ENCODE data around the gene MMD. TPM values are rescaled to one million over a fixed set of nuclear protein-coding genes. Genes with fewer than 3 reads are reported as not detected.
"Not testable (repeated sequence)": the region's sequence is repeated elsewhere in the genome, so short reads cannot be mapped to it uniquely, and the experiment has no call there.

MMD gene
- total RNA-seq, 2 donors from 2014 or later: 35.0 to 39.3 TPM

- no peaks in the 10 kb centered on the region for H3K27me3 Mint-ChIP-seq (ENCODE audit: low read depth)
- H3K36me3 Mint-ChIP-seq (ENCODE audit: insufficient read depth in 2 of 2): peaks cover 18 to 35% of the 10 kb centered on the region in 2 donors
- no peaks in the 10 kb centered on the region for H3K9me3 Mint-ChIP-seq
- peaks cover 38% of the 10 kb centered on the region for H3K4me1 Mint-ChIP-seq (ENCODE audit: low read depth)
- peak overlapping the region; percentile 14 to 66 for H3K4me3 Mint-ChIP-seq
- H3K27ac Mint-ChIP-seq: peak overlapping the region; percentile 87
- ATAC-seq (replicated peaks in 1 of 2) (peak; percentile 48 to 80), DNase-seq (peak in 1 of 2 donors; percentile 15)
Measured at GRCh38 chr17:55413825-55414489, 7.7 kb downstream of the MMD start.

DNA sequence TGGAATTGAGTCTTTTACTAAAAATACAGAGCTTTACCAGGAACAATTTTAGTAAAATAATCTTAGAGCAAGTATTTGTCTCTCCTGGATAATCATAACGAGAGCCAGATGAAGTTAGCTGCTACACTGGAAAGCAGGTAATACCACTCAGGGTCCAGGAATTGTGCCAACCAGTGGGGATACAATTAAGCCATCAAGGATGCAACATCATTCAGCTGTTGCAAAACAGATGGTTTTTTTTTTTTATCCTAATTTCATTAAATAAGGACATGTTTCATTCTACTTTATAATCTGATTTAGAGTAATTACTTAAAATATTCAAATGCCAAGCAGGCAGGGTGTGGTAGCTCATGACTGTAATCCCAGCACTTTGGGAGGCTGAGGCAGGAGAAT is 10.2 kb downstream of the MMD start:
- Mint-ChIP-seq H3K36me3 (ENCODE audit: insufficient read depth in 2 of 2) (peaks cover 17 to 38% of the 10 kb centered on the region in 2 donors), H3K4me1 (ENCODE audit: low read depth) (peaks cover 15% of the 10 kb centered on the region), H3K4me3 (no peak overlapping the region), H3K27me3 (ENCODE audit: low read depth) (no peaks in the 10 kb centered on the region), H3K9me3 (no peaks in the 10 kb centered on the region), H3K27ac (no peak overlapping the region)
- DNase-seq (no peak), ATAC-seq (replicated peaks in 1 of 2) (no peak)

- no peaks in the 10 kb centered on the region for H3K27me3 Mint-ChIP-seq (ENCODE audit: low read depth)
- no peak for DNase-seq
- H3K27ac Mint-ChIP-seq: no peak overlapping the region
- no peak overlapping the region for H3K4me3 Mint-ChIP-seq
- peaks cover 19 to 37% of the 10 kb centered on the region in 2 donors for H3K36me3 Mint-ChIP-seq (ENCODE audit: insufficient read depth in 2 of 2)
- peaks cover 11% of the 10 kb centered on the region for H3K4me1 Mint-ChIP-seq (ENCODE audit: low read depth)
- no peak for ATAC-seq (replicated peaks in 1 of 2)
- H3K9me3 Mint-ChIP-seq: no peaks in the 10 kb centered on the region
Measured at GRCh38 chr17:55410722-55411462, 10.7 kb downstream of the MMD start.

GRCh38 chr17:55409030-55409800 is 12.4 kb downstream of the MMD start:
- no peak for ATAC-seq (replicated peaks in 1 of 2)
- H3K27ac Mint-ChIP-seq: peak overlapping the region; percentile 68
- H3K27me3 Mint-ChIP-seq (ENCODE audit: low read depth): no peaks in the 10 kb centered on the region
- DNase-seq: no peak
- no peaks in the 10 kb centered on the region for H3K4me1 Mint-ChIP-seq (ENCODE audit: low read depth)
- no peaks in the 10 kb centered on the region for H3K9me3 Mint-ChIP-seq
- H3K36me3 Mint-ChIP-seq (ENCODE audit: insufficient read depth in 2 of 2): peaks cover 17 to 36% of the 10 kb centered on the region in 2 donors
- H3K4me3 Mint-ChIP-seq: no peak overlapping the region

GRCh38 chr17:55407641-55408566 is 13.7 kb downstream of the MMD start:
- peaks cover 18 to 33% of the 10 kb centered on the region in 2 donors for H3K36me3 Mint-ChIP-seq (ENCODE audit: insufficient read depth in 2 of 2)
- no peak overlapping the region for H3K27ac Mint-ChIP-seq
- no peaks in the 10 kb centered on the region for H3K4me1 Mint-ChIP-seq (ENCODE audit: low read depth)
- no peaks in the 10 kb centered on the region for H3K9me3 Mint-ChIP-seq
- no peak overlapping the region for H3K4me3 Mint-ChIP-seq
- DNase-seq: no peak
- ATAC-seq (replicated peaks in 1 of 2): no peak
- no peaks in the 10 kb centered on the region for H3K27me3 Mint-ChIP-seq (ENCODE audit: low read depth)

- Mint-ChIP-seq H3K4me3 (no peak overlapping the region), H3K36me3 (ENCODE audit: insufficient read depth in 2 of 2) (peaks cover 12 to 36% of the 10 kb centered on the region in 2 donors), H3K27ac (no peak overlapping the region)
Measured at GRCh38 chr17:55405600-55405999, 16.0 kb downstream of the MMD start.

DNA sequence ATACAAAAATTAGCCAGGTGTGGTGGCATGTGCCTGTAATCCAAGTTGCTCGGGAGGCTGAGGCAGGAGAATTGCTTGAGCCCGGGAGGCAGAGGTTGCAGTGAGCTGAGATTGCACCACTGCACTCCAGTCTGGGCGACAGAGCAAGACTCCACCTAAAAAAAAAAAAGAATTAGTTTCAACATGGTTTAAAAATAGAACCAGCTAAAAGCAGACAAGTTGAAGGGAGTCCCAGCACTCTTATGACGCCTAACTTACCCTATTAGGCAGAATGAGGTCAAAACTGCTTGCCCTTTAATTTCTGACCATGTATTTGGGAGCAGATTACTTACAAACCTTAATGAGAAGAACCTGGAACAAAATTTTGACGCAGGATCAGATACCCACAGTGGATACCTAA is 17.4 kb downstream of the MMD start:
- not testable (repeated sequence) for H3K9me3 Mint-ChIP-seq; ATAC-seq (replicated peaks in 1 of 2); H3K27me3 Mint-ChIP-seq (ENCODE audit: low read depth); DNase-seq; H3K27ac Mint-ChIP-seq; H3K4me1 Mint-ChIP-seq (ENCODE audit: low read depth); H3K4me3 Mint-ChIP-seq
- peaks cover 17 to 35% of the 10 kb centered on the region in 2 donors for H3K36me3 Mint-ChIP-seq (ENCODE audit: insufficient read depth in 2 of 2)

More at GRCh38 chr17:55405600-55405999, 16.0 kb downstream of the MMD start:
- H3K9me3 Mint-ChIP-seq: no peaks in the 10 kb centered on the region
- ATAC-seq (replicated peaks in 1 of 2): no peak
- DNase-seq: no peak
- no peaks in the 10 kb centered on the region for H3K4me1 Mint-ChIP-seq (ENCODE audit: low read depth)
- H3K27me3 Mint-ChIP-seq (ENCODE audit: low read depth): no peaks in the 10 kb centered on the region

GRCh38 chr17:55402374-55402773 is 19.3 kb downstream of the MMD start:
- ATAC-seq (replicated peaks in 1 of 2): no peak
- Mint-ChIP-seq H3K9me3 (no peaks in the 10 kb centered on the region), H3K36me3 (ENCODE audit: insufficient read depth in 2 of 2) (peaks cover 19 to 39% of the 10 kb centered on the region in 2 donors), H3K4me1 (ENCODE audit: low read depth) (peaks cover 5% of the 10 kb centered on the region), H3K27me3 (ENCODE audit: low read depth) (no peaks in the 10 kb centered on the region), H3K4me3 (no peak overlapping the region), H3K27ac (no peak overlapping the region)
- no peak for DNase-seq

DNA sequence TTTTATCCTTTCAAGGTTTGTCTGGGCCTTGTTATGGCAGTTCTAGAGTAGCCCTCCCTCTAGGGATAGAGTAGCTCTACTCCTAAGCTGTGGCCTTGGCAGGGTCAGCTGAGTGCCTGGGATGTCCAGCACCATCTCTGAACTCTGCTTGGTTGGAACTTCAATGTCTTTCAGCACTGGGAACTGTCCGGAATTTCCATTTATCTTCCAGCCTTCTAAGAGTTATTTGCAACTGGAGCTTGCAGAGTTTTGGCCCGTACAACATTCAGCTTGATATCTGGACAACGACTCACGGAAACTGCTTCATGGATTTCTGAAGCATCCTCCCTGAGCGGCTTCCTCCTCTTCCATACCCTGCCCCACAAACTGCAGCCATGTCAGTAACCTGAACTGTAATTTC is 22.9 kb downstream of the MMD start:
- no peak for DNase-seq
- peaks cover 5% of the 10 kb centered on the region for H3K4me1 Mint-ChIP-seq (ENCODE audit: low read depth)
- H3K27me3 Mint-ChIP-seq (ENCODE audit: low read depth): no peaks in the 10 kb centered on the region
- H3K4me3 Mint-ChIP-seq: no peak overlapping the region
- H3K9me3 Mint-ChIP-seq: no peaks in the 10 kb centered on the region
- no peak for ATAC-seq (replicated peaks in 1 of 2)
- peaks cover 12 to 33% of the 10 kb centered on the region in 2 donors for H3K36me3 Mint-ChIP-seq (ENCODE audit: insufficient read depth in 2 of 2)
- H3K27ac Mint-ChIP-seq: no peak overlapping the region

- Mint-ChIP-seq H3K27me3 (ENCODE audit: low read depth) (no peaks in the 10 kb centered on the region), H3K4me3 (no peak overlapping the region), H3K9me3 (no peaks in the 10 kb centered on the region), H3K36me3 (ENCODE audit: insufficient read depth in 2 of 2) (peaks cover 13 to 30% of the 10 kb centered on the region in 2 donors), H3K27ac (no peak overlapping the region), H3K4me1 (ENCODE audit: low read depth) (peaks cover 5% of the 10 kb centered on the region)
- no peak for DNase-seq
- ATAC-seq (replicated peaks in 1 of 2): no peak
Measured at GRCh38 chr17:55395803-55396505, 25.7 kb downstream of the MMD start.

GRCh38 chr17:55394357-55395021 is 27.1 kb downstream of the MMD start:
- Mint-ChIP-seq H3K4me1 (ENCODE audit: low read depth) (peaks cover 5% of the 10 kb centered on the region), H3K4me3 (no peak overlapping the region), H3K9me3 (no peaks in the 10 kb centered on the region), H3K27ac (peak overlapping the region; percentile 36), H3K36me3 (ENCODE audit: insufficient read depth in 2 of 2) (peaks cover 11 to 25% of the 10 kb centered on the region in 2 donors), H3K27me3 (ENCODE audit: low read depth) (no peaks in the 10 kb centered on the region)
- no peak for ATAC-seq (replicated peaks in 1 of 2)
- DNase-seq: no peak

Data from activated T-cell treated with anti-CD3 and anti-CD28 coated beads, Interleukin-2, amount 50 U/mL, for 72 hours (primary cell).